Measurements from ENCODE around the gene FBXO8. TPM values are rescaled to one million over a fixed set of nuclear protein-coding genes. Genes with fewer than 3 reads are reported as not detected.

The FBXO8 gene
- total RNA-seq, 1 donor from 2014 or later, result 28.4 TPM

- DNase-seq (ENCODE audit: low spot score), result peak; percentile 60
- no peaks in the 10 kb centered on the region for H3K79me2 ChIP-seq (ENCODE audit: low read depth)
- H3K9me3 ChIP-seq (ENCODE audit: low read depth), result no peaks in the 10 kb centered on the region
- Mint-ChIP-seq H3K27me3 (ENCODE audit: insufficient read depth, low read depth) (peaks cover 64% of the 10 kb centered on the region), H3K36me3 (no peaks in the 10 kb centered on the region), H3K4me3 (no peak overlapping the region), H3K9me3 (no peaks in the 10 kb centered on the region), H3K4me1 (peaks cover 15% of the 10 kb centered on the region), H3K27ac (no peak overlapping the region)
- TF ChIP-seq CTCF (IDR thresholded peaks at IDR 0.05) (peak; percentile 34), EZH2phosphoT487 (IDR thresholded peaks at IDR 0.05) (no peak)
- H3K4me3 ChIP-seq, result no peak overlapping the region
- peaks cover 40% of the 10 kb centered on the region for H4K20me1 ChIP-seq (ENCODE audit: low read depth)
- no peak overlapping the region for H3K4me2 ChIP-seq
- peaks cover 23% of the 10 kb centered on the region for H3K4me1 ChIP-seq
- peaks cover 97% of the 10 kb centered on the region for H3K27me3 ChIP-seq
- H3K36me3 ChIP-seq, result no peaks in the 10 kb centered on the region
- H3K27ac ChIP-seq, result no peak overlapping the region
- H3K9ac ChIP-seq, result no peak overlapping the region
- H2AFZ ChIP-seq (replicated peaks), result no peak overlapping the region
- H3F3A ChIP-seq (ENCODE audit: low read depth), result peaks cover 21% of the 10 kb centered on the region
These were observed 73.1 kb downstream of the FBXO8 start for GRCh38 chr4:174210354-174210753.

- H3K4me3 ChIP-seq, result no peak overlapping the region
- no peaks in the 10 kb centered on the region for H3K9me3 Mint-ChIP-seq
- TF ChIP-seq EZH2 (IDR thresholded peaks at IDR 0.05), result no peak
- no peak overlapping the region for H3K27ac ChIP-seq
- peaks cover 21% of the 10 kb centered on the region for H3F3A ChIP-seq (ENCODE audit: low read depth)
- H3K79me2 ChIP-seq (ENCODE audit: low read depth), result no peaks in the 10 kb centered on the region
- H3K27me3 ChIP-seq, result peaks cover 87% of the 10 kb centered on the region
- H3K27ac Mint-ChIP-seq, result no peak overlapping the region
- DNase-seq (ENCODE audit: low spot score), result no peak
- no peak overlapping the region for H3K9ac ChIP-seq
- H4K20me1 ChIP-seq (ENCODE audit: low read depth), result peaks cover 33% of the 10 kb centered on the region
- H3K9me3 ChIP-seq (ENCODE audit: low read depth), result no peaks in the 10 kb centered on the region
- no peak overlapping the region for H3K4me2 ChIP-seq
- no peak overlapping the region for H2AFZ ChIP-seq (replicated peaks)
- H3K36me3 Mint-ChIP-seq, result no peaks in the 10 kb centered on the region
- peaks cover 16% of the 10 kb centered on the region for H3K4me1 ChIP-seq
- no peaks in the 10 kb centered on the region for H3K36me3 ChIP-seq
- no peak overlapping the region for H3K4me3 Mint-ChIP-seq
- peaks cover 12% of the 10 kb centered on the region for H3K4me1 Mint-ChIP-seq
- H3K27me3 Mint-ChIP-seq (ENCODE audit: insufficient read depth, low read depth), result peaks cover 56% of the 10 kb centered on the region
These were observed 74.1 kb downstream of the FBXO8 start for GRCh38 chr4:174209341-174209740.

- no peak overlapping the region for H3K27ac Mint-ChIP-seq
- no peak overlapping the region for H3K4me3 ChIP-seq
- no peaks in the 10 kb centered on the region for H3K9me3 Mint-ChIP-seq
- no peak overlapping the region for H2AFZ ChIP-seq (replicated peaks)
- TF ChIP-seq EZH2 (IDR thresholded peaks at IDR 0.05), result no peak
- no peak for TF ChIP-seq CTCF (IDR thresholded peaks at IDR 0.05)
- TF ChIP-seq EZH2phosphoT487 (IDR thresholded peaks at IDR 0.05), result no peak
- H3K36me3 ChIP-seq, result no peaks in the 10 kb centered on the region
- H3K4me3 Mint-ChIP-seq, result no peak overlapping the region
- DNase-seq (ENCODE audit: low spot score), result no peak
- no peaks in the 10 kb centered on the region for H3K9me3 ChIP-seq (ENCODE audit: low read depth)
- H3K79me2 ChIP-seq (ENCODE audit: low read depth), result no peaks in the 10 kb centered on the region
- no peak overlapping the region for H3K27ac ChIP-seq
- H3K4me1 Mint-ChIP-seq, result peaks cover 9% of the 10 kb centered on the region
- H3K9ac ChIP-seq, result no peak overlapping the region
- H3K36me3 Mint-ChIP-seq, result no peaks in the 10 kb centered on the region
- peaks cover 76% of the 10 kb centered on the region for H3K27me3 ChIP-seq
- H3K4me1 ChIP-seq, result peaks cover 14% of the 10 kb centered on the region
- H3K4me2 ChIP-seq, result no peak overlapping the region
- H4K20me1 ChIP-seq (ENCODE audit: low read depth), result peaks cover 18% of the 10 kb centered on the region
- H3F3A ChIP-seq (ENCODE audit: low read depth), result peaks cover 13% of the 10 kb centered on the region
- peaks cover 41% of the 10 kb centered on the region for H3K27me3 Mint-ChIP-seq (ENCODE audit: insufficient read depth, low read depth)
These were observed 76.1 kb downstream of the FBXO8 start for GRCh38 chr4:174207367-174207766.

GRCh38 chr4:174204164-174204831, 79.2 kb downstream of the FBXO8 start:
- Histone ChIP-seq H4K20me1 (ENCODE audit: low read depth) (no peaks in the 10 kb centered on the region), H3K27ac (no peak overlapping the region), H3K27me3 (peaks cover 68% of the 10 kb centered on the region), H3K9ac (no peak overlapping the region), H3K36me3 (no peaks in the 10 kb centered on the region), H3K4me2 (no peak overlapping the region), H3K4me3 (no peak overlapping the region), H3K4me1 (peaks cover 5% of the 10 kb centered on the region), H3K9me3 (ENCODE audit: low read depth) (no peaks in the 10 kb centered on the region), H2AFZ (replicated peaks) (no peak overlapping the region), H3K79me2 (ENCODE audit: low read depth) (no peaks in the 10 kb centered on the region), H3F3A (ENCODE audit: low read depth) (no peaks in the 10 kb centered on the region)
- Mint-ChIP-seq H3K4me1 (peaks cover 6% of the 10 kb centered on the region), H3K4me3 (no peak overlapping the region), H3K27ac (no peak overlapping the region), H3K9me3 (no peaks in the 10 kb centered on the region), H3K27me3 (ENCODE audit: insufficient read depth, low read depth) (peaks cover 18% of the 10 kb centered on the region), H3K36me3 (no peaks in the 10 kb centered on the region)
- no peak for DNase-seq (ENCODE audit: low spot score)
- no peak for TF ChIP-seq CTCF (IDR thresholded peaks at IDR 0.05)
- no peak for TF ChIP-seq EZH2phosphoT487 (IDR thresholded peaks at IDR 0.05)
- no peak for TF ChIP-seq EZH2 (IDR thresholded peaks at IDR 0.05)
